Naive B cell (primary cell): ENCODE results near the gene PLA2G4E. TPM values are rescaled to one million over a fixed set of nuclear protein-coding genes. Genes with fewer than 3 reads are reported as not detected.

Experiments used
- ATAC-seq, 2 donors: fragments of 150-1000 bp; cut with Tn5 transposase; 2 replicates each; pipeline ENCODE4 v1.10.0; 2021; ENCODE audit warnings: low read depth in 2 of 2, mild to moderate bottlenecking in 2 of 2, moderate library complexity in 2 of 2
- DNase-seq: peaks from one replicate; pipeline ENCODE4 v3.0.0; 2022
- H3K27ac Mint-ChIP-seq, 6 donors: one replicate each; pipeline ENCODE4 v1.8.0; 2020 to 2022; ENCODE audit warnings: mild to moderate bottlenecking in 6 of 6, mixed read lengths in 6 of 6, moderate library complexity in 5 of 6, inconsistent platforms in 2 of 6
- H3K27me3 Mint-ChIP-seq, 3 donors: one replicate each; pipeline ENCODE4 v1.8.0; 2021 to 2022; ENCODE audit warnings: mixed read lengths in 3 of 3, mild to moderate bottlenecking in 1 of 3
- H3K36me3 Mint-ChIP-seq, 2 donors: one replicate each; pipeline ENCODE4 v1.8.0; 2020 to 2022; ENCODE audit warnings: mixed read lengths in 2 of 2, inconsistent platforms in 1 of 2, mild to moderate bottlenecking in 1 of 2
- H3K4me1 Mint-ChIP-seq, 3 donors: one replicate each; pipeline ENCODE4 v1.8.0; 2020 to 2022; ENCODE audit warnings: mixed read lengths in 3 of 3, inconsistent platforms in 1 of 3, mild to moderate bottlenecking in 1 of 3, moderate library complexity in 1 of 3
- H3K4me3 Mint-ChIP-seq, 8 donors: one replicate each; pipeline ENCODE4 v1.8.0; 2020 to 2022; ENCODE audit warnings: mild to moderate bottlenecking in 8 of 8, mixed read lengths in 8 of 8, moderate library complexity in 8 of 8, inconsistent platforms in 2 of 8
- H3K9me3 Mint-ChIP-seq, 7 donors: one replicate each; pipeline ENCODE4 v1.8.0; 2020 to 2022; ENCODE audit warnings: mixed read lengths in 7 of 7, mild to moderate bottlenecking in 5 of 7, inconsistent platforms in 2 of 7, moderate library complexity in 1 of 7
- polyA plus RNA-seq, 6 donors: library from polyadenylated mRNA; unstranded; fragments of 300-500 nt; fragmentation: Illumina TruSeq; gene quantifications; one replicate each; pipeline ENCODE4 v1.2.3, GENCODE V29; 2021; ENCODE audit warnings: low read depth in 6 of 6

PLA2G4E gene
- polyA plus RNA-seq, 6 donors from 2014 or later: not detected

DNA sequence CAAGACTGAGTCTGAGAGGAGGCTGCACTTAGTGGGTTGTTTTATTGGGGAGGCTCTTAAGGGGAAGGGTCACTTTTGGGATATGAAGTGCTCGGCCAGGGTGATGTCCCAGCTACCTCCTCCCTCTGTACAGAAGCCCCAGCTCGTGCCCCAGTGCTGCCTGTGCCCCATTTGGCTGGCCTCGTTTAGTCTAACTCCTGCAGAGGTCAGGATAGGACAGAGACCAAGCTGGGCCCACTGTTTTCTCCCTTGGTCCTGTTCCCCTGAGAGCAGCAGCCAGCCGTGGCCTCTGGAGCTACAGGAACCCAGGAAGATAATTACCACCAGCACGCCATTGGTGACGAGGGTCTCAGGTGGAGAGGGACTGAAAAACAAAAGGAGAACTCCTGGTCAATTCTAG lies 18.5 kb downstream of the PLA2G4E start:
- no peak overlapping the region for H3K27ac Mint-ChIP-seq
- H3K27me3 Mint-ChIP-seq: peaks cover 15 to 27% (median 17%) of the 10 kb centered on the region in 3 donors
- H3K36me3 Mint-ChIP-seq: peaks cover 0 to 4% of the 10 kb centered on the region in 2 donors
- DNase-seq (no peak), ATAC-seq (no peak)
- no peak overlapping the region for H3K4me3 Mint-ChIP-seq
- peaks cover 0 to 3% (median 0%) of the 10 kb centered on the region in 7 donors for H3K9me3 Mint-ChIP-seq
- peaks cover 4 to 6% (median 6%) of the 10 kb centered on the region in 3 donors for H3K4me1 Mint-ChIP-seq

DNA sequence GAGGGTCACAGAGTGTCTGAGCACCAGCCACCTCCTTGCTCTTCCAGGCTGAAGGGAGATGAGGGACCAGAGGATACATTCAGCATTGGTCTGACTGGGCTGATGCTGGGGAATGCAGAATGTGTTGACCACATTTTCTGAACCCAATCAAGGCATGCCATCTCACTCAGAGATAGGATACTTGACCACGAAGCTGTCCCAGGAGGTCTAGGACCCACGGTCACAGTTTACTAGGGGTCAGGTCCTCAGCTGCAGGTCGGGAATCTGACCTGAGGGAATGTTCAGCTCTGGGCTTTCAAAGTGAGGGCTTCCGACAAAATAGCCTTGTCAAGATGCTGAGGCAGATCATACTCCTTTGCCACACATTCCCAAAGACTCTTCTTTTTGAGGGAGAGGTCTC lies 19.6 kb downstream of the PLA2G4E start:
- DNase-seq (no peak), ATAC-seq (no peak)
- Mint-ChIP-seq H3K36me3 (no peaks in the 10 kb centered on the region), H3K27me3 (peaks cover 17 to 27% (median 18%) of the 10 kb centered on the region in 3 donors), H3K4me3 (no peak overlapping the region), H3K27ac (no peak overlapping the region), H3K9me3 (no peaks in the 10 kb centered on the region), H3K4me1 (peaks cover 4 to 6% (median 6%) of the 10 kb centered on the region in 3 donors)

GRCh38 chr15:41999290-42000285 lies 21.3 kb downstream of the PLA2G4E start:
- Mint-ChIP-seq H3K27me3 (peaks cover 10 to 27% (median 18%) of the 10 kb centered on the region in 3 donors), H3K4me3 (no peak overlapping the region), H3K27ac (no peak overlapping the region), H3K4me1 (peaks cover 4 to 6% (median 6%) of the 10 kb centered on the region in 3 donors), H3K9me3 (no peaks in the 10 kb centered on the region), H3K36me3 (no peaks in the 10 kb centered on the region)
- DNase-seq: no peak
- ATAC-seq: peak in 1 of 2 donors; percentile 27

- Mint-ChIP-seq H3K4me1 (peaks cover 0 to 6% (median 6%) of the 10 kb centered on the region in 3 donors), H3K9me3 (no peaks in the 10 kb centered on the region), H3K27ac (no peak overlapping the region), H3K36me3 (no peaks in the 10 kb centered on the region), H3K4me3 (no peak overlapping the region), H3K27me3 (peaks cover 5 to 18% (median 17%) of the 10 kb centered on the region in 3 donors)
- DNase-seq (no peak), ATAC-seq (no peak)
These were observed 23.0 kb downstream of the PLA2G4E start for GRCh38 chr15:41997845-41998244.

- no peaks in the 10 kb centered on the region for H3K36me3 Mint-ChIP-seq
- DNase-seq (no peak), ATAC-seq (no peak)
- no peak overlapping the region for H3K4me3 Mint-ChIP-seq
- peaks cover 5 to 18% (median 17%) of the 10 kb centered on the region in 3 donors for H3K27me3 Mint-ChIP-seq
- no peak overlapping the region for H3K27ac Mint-ChIP-seq
- H3K4me1 Mint-ChIP-seq: peaks cover 0 to 6% (median 6%) of the 10 kb centered on the region in 3 donors
- no peaks in the 10 kb centered on the region for H3K9me3 Mint-ChIP-seq
These were observed 23.8 kb downstream of the PLA2G4E start for GRCh38 chr15:41996921-41997592.

GRCh38 chr15:41996376-41996775 lies 24.5 kb downstream of the PLA2G4E start:
- Mint-ChIP-seq H3K4me3 (no peak overlapping the region), H3K9me3 (no peaks in the 10 kb centered on the region), H3K4me1 (peaks cover 0 to 6% (median 6%) of the 10 kb centered on the region in 3 donors), H3K36me3 (no peaks in the 10 kb centered on the region), H3K27ac (peak overlapping the region in 3 of 6 donors; percentile 53 to 86 (median 63)), H3K27me3 (peaks cover 5 to 18% (median 17%) of the 10 kb centered on the region in 3 donors)
- ATAC-seq: no peak
- no peak for DNase-seq

DNA sequence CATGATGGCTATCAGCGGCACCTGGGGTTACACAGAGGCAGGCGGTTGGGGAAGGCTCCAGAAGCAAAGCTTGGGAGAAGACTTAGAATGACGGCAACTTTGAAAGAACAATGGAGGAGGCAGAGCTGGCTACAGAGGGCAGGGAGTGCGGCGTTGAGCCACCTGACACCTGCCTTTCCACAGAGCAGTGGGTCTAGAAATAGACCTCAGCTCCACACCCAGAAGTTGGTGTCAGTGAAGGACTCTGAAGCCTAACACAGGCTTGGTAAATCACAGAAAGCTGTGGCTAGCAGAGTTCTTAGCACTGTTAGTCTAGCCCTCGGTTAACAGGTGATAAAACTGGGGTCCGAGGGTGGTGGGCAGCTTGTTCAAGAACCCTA lies 25.4 kb downstream of the PLA2G4E start:
- DNase-seq (no peak), ATAC-seq (no peak)
- H3K9me3 Mint-ChIP-seq: no peaks in the 10 kb centered on the region
- no peaks in the 10 kb centered on the region for H3K36me3 Mint-ChIP-seq
- no peak overlapping the region for H3K4me3 Mint-ChIP-seq
- peaks cover under 1 to 14% (median 11%) of the 10 kb centered on the region in 3 donors for H3K27me3 Mint-ChIP-seq
- no peak overlapping the region for H3K27ac Mint-ChIP-seq
- peaks cover 0 to 6% (median 6%) of the 10 kb centered on the region in 3 donors for H3K4me1 Mint-ChIP-seq

GRCh38 chr15:41994772-41995475 lies 25.9 kb downstream of the PLA2G4E start:
- Mint-ChIP-seq H3K27ac (peak overlapping the region in 2 of 6 donors; percentile 28 to 47), H3K9me3 (no peaks in the 10 kb centered on the region), H3K36me3 (no peaks in the 10 kb centered on the region), H3K4me1 (peaks cover 0 to 6% (median 6%) of the 10 kb centered on the region in 3 donors), H3K27me3 (peaks cover 4 to 13% (median 7%) of the 10 kb centered on the region in 3 donors), H3K4me3 (no peak overlapping the region)
- no peak for DNase-seq
- ATAC-seq: no peak

- Mint-ChIP-seq H3K27me3 (peaks cover 0 to 10% (median 7%) of the 10 kb centered on the region in 3 donors), H3K36me3 (no peaks in the 10 kb centered on the region), H3K27ac (no peak overlapping the region), H3K4me1 (peaks cover 1 to 4% (median 3%) of the 10 kb centered on the region in 3 donors), H3K9me3 (no peaks in the 10 kb centered on the region), H3K4me3 (peak overlapping the region in 2 of 8 donors; percentile 22 to 80)
- DNase-seq (no peak), ATAC-seq (no peak)
These were observed 26.6 kb downstream of the PLA2G4E start for GRCh38 chr15:41994171-41994650.

DNA sequence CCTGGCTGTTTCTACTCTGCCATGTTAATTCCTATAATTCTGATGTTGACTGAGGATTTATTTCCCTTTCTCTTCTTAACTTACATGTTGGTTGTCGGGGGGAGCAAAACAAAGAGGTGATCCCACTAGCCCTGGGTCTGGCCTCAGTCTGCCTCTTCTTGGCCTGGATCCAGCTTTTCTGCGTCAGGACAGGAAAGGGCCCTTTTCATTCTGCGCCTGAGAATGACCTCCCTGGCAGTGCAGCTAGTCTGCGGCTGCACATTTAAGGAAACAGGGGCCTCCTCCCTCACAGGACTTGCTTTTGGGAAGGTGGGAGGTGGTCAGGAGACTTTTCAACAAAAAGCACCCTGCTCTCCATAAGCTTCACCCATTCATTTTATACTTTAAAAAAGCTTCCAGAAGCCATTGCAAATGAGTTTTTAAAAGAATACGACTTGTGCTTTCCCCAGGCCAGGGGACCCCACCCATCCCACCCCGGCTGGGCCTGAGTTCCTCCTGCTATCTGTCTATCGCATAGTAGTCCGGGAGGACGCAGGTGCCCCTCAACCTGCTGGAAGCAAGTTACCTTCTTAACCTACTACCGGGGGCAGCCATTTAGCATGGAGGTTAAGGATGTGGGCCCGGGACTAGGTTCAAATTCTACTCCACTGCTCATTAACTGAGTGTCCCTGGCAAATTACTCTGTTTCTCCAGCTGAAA lies 27.2 kb downstream of the PLA2G4E start:
- H3K4me3 Mint-ChIP-seq: no peak overlapping the region
- DNase-seq (no peak), ATAC-seq (no peak)
- peaks cover 3 to 14% (median 5%) of the 10 kb centered on the region in 3 donors for H3K27me3 Mint-ChIP-seq
- H3K27ac Mint-ChIP-seq: peak overlapping the region in 1 of 6 donors; percentile 53
- H3K36me3 Mint-ChIP-seq: no peaks in the 10 kb centered on the region
- H3K4me1 Mint-ChIP-seq: peaks cover 0 to 4% (median 0%) of the 10 kb centered on the region in 3 donors
- H3K9me3 Mint-ChIP-seq: no peaks in the 10 kb centered on the region

- Mint-ChIP-seq H3K4me1 (peaks cover 0 to 4% (median 0%) of the 10 kb centered on the region in 3 donors), H3K27me3 (peaks cover 5 to 18% (median 8%) of the 10 kb centered on the region in 3 donors), H3K9me3 (no peaks in the 10 kb centered on the region), H3K4me3 (no peak overlapping the region), H3K36me3 (no peaks in the 10 kb centered on the region), H3K27ac (peak overlapping the region in 1 of 6 donors; percentile 83)
- ATAC-seq (no peak), DNase-seq (no peak)
These were observed 28.0 kb downstream of the PLA2G4E start for GRCh38 chr15:41992803-41993190.

DNA sequence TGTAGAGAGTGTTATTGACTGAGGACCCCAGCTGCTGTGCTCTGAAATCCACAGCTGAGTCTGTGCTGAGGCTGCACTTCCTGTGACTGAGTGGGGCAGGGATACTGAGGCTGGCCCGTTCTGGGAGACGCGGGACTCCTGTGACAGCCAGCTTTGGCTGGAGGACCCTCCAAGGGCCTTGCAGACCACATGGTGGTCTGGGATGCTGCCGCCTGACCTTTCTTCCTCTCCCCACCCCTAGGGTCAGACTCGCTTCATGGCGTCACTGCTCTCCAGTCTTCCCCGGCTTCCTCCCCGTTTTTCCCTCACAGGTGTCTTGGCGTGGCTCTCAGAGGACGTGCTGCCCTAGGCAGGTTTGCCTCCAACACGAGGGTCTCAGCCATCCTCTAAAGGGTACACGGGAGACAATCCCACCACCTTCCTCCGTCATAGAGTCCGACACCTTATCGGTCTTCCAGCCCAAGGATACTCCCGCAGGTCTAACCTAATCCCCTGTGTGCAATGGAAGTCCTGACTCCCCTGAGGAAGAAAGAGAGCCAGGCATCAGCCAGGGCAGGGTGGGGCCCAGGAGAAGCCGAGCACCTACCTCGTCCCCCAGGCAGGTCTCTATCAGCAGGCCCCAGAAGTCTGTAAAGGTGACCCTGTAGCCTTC lies 28.6 kb downstream of the PLA2G4E start:
- Mint-ChIP-seq H3K4me3 (no peak overlapping the region), H3K27ac (no peak overlapping the region), H3K9me3 (no peaks in the 10 kb centered on the region), H3K36me3 (no peaks in the 10 kb centered on the region), H3K27me3 (peaks cover 2 to 18% (median 8%) of the 10 kb centered on the region in 3 donors), H3K4me1 (peaks cover 0 to 4% (median 0%) of the 10 kb centered on the region in 3 donors)
- DNase-seq (no peak), ATAC-seq (no peak)
